ENCODE measurements around the gene CYP26C1.

DNA sequence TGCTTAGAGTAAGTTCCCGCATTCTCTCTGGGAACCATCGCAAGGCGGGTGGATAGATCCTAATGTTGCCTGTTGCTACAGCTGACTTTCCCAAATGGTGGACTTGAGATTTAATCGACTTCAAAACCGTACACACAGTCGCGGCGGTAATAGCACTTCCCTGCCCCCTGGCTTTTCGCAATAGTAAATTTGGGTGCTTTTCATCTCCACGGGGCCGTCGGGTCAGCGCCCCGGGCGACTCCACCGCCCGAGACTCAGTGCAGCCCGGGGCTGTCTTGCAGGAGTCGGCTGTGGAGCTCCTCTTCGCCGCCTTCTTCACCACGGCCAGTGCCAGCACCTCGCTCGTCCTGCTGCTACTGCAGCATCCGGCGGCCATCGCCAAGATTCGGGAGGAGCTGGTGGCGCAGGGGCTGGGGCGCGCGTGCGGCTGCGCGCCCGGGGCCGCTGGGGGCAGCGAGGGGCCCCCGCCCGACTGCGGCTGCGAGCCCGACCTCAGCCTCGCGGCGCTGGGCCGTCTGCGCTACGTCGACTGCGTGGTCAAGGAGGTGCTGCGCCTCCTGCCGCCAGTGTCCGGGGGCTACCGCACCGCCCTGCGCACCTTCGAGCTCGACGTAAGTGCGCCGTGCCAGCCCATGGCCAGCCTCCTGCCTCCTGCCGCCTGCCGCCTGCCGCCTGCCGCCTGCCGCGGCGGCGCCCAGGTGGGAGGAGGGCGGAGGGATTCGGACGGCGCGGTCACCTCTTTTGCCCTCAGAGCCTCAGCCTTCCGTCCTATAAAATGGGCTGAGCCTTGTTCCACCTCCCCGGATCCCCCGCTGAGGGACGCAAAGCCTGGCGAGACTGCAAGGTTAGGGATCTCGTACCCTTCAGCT is 5.3 kb downstream of the CYP26C1 start:
- TF ChIP-seq EZH2phosphoT487 (IDR thresholded peaks at IDR 0.05; ENCODE audit: insufficient read depth, low read depth) (0 out of 2 replicates have a peak, but pooled peaks have one; percentile 50), EZH2 (IDR thresholded peaks at IDR 0.05; ENCODE audit: insufficient read depth, poor library complexity, severe bottlenecking) (peak; percentile 73)
